HFF-Myc (cell line): ENCODE results near the gene NTN1.

Source experiments
- DNase-seq: peaks from one replicate; pipeline ENCODE4 v3.0.0-alpha.2; 2011; ENCODE audit warnings: low read depth; ENCODE audit errors: extremely low read depth
- H3K4me3 ChIP-seq: replicated peaks from 2 replicates; pipeline ENCODE4 v1.5.1; 2011; ENCODE audit warnings: low read depth, mild to moderate bottlenecking, control low read depth, low read length
- CTCF ChIP-seq: IDR thresholded peaks from 2 replicates; pipeline ENCODE4 v1.5.1; 2012; ENCODE audit warnings: mild to moderate bottlenecking, low read depth, low read length, control low read depth; ENCODE audit errors: missing control alignments

NTN1 gene

GRCh38 chr17:9241371-9241712 lies 220.0 kb downstream of the NTN1 start:
- no peak for DNase-seq
- no peak overlapping the region for H3K4me3 ChIP-seq
- no peak for TF ChIP-seq CTCF

DNA sequence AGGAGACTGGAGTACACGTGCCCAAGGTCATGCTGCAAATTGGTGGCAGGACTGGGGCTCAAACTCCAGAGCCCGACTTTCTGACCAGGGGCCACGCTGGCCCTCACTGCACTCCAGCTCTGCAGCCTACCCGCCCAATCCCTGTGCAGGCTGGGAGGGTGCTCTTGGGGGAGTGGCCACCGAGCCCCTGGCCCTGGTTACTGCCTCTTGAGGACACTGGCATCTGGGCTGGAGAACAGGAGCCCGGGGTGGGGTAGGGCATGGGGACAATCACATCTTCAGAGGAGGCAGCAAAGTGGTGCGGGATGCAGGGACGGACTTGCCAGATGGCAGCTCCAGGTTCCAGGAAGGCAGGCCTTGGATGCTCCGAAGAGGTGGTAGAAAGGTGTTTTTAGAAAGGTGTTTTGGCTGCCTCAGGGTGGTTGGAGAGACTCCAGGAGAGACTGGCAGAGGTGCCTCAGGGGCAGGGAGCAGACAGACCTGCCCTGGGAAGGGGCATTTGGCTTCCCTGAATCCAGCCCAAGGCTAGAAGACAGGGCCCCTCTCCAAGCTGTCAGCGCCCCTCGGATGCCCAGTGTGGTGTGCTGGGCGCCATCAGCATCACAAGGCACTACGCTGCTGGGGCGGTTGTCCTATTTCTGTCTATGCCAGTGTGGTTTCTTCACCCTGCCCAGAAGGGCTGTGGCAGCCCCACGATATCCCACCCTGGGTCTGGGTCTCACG lies 220.6 kb downstream of the NTN1 start:
- TF ChIP-seq CTCF: no peak
- no peak overlapping the region for H3K4me3 ChIP-seq
- no peak for DNase-seq

DNA sequence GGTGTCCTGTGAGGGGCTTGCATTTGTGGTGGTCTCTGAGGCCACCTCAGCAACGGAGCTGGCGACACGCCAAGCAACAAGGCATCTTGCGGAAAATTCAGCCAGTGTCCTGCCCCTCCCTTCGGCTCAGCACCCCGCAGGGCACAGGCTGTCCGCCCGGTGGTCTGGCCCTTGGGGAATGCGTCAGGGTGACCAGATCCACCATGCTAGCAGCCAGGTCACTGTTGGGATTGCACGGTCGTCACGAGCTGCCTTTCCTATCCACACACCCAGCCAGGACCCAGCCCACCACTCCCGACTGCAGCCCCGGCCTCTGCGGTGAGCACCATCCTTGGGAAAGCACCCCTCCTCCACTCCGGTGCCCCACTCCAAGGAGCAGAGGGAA lies 221.2 kb downstream of the NTN1 start:
- TF ChIP-seq CTCF: no peak

DNA sequence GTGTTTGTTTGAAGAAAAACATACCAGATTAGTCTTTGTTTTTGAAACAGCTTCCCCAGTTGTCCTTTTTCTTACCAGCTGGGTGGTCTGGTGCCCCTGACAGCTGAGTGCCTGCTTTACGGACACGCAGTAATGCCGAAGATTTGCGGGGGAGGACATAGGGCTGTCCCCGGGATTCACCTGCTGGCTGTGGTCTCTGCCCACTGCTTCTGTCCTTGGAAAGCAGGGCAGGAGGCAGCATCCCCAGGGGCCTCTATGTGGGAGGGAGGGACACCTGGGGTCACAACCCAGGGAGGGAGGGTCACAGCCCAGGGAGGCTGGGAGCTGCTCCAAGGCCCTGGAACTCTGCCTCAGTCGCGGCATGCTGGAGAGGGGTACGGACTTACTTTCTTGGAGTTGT lies 221.7 kb downstream of the NTN1 start:
- H3K4me3 ChIP-seq: no peak overlapping the region
- no peak for TF ChIP-seq CTCF
- DNase-seq: no peak

More for the DNA sequence above, 221.2 kb downstream of the NTN1 start:
- H3K4me3 ChIP-seq: no peak overlapping the region
- DNase-seq: no peak

DNA sequence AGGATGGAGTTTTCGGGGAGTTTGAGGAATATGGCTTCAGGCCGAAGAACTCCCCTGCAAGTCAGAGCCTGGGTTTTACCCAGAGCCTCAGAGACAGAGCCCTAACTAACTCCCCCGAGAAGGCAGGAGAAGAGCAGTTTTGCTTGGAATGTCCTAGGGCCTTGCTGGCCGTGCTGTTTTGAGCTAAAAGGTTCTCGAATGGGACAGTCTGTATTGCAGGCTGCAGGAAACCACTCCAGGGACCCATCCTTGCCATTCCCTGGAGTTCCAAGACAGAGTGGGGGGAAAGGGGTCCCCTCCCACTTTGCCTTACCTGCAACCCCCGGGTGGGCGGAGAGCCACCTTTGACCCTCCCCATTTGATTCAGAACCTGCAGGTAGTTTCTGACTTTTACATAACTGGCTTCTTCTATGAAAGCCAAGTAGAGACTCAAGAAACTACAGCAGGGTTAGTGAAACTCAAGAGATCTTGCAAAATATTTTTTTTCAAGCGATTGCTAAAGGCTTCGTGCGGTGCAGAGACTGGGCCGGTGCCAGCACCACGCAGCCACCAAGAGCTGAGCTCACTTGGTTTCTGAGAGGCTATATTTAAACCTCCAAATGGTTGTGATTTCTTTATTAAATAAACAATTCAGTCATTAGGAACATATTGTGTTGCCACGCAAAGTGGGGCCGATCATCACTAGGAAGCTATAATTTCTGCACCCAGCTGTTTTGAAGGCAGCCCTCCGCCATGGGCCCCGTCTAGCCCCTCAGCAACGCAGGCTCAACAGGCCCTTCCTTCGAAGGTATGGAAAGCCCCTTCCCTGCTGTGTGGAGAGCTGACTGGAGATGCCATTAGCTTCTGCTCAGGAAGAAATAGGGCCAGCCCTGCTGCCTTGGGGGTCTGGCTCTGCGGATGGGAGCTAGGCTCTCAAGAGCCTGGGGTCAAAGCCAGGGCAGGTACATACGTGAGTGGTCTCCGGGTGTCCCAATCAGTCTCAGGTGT lies 223.0 kb downstream of the NTN1 start:
- TF ChIP-seq CTCF: no peak
- H3K4me3 ChIP-seq: no peak overlapping the region
- DNase-seq: no peak

DNA sequence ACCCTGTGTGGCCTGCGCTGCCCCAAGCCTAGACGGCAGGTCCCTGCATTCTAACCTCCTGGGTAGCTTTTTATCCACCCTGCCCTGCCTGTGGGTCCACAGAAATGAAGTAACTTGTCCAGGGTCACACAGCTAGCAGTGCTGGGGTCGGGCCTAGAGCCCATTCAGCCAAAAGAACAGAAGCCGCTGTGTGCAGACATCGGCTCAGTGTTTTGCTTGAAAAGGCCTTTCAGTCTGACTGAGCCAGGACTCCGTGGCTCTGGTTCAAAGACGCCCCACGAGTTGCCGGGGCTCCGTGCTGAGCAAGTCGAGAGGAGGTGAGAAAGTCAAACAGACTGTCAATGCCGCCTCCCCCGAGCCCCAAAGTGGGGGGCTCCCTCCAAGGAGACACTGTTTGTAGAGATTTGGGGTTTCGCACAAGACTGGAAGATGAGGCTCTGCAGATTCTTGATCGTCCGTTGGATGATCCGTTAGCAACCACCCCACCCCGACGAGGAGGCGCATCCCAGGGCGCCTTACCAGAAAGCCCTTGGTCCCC lies 226.2 kb downstream of the NTN1 start:
- H3K4me3 ChIP-seq: no peak overlapping the region
- TF ChIP-seq CTCF: no peak
- no peak for DNase-seq
